ENCODE results near the gene LANCL3.

LANCL3 gene

DNA sequence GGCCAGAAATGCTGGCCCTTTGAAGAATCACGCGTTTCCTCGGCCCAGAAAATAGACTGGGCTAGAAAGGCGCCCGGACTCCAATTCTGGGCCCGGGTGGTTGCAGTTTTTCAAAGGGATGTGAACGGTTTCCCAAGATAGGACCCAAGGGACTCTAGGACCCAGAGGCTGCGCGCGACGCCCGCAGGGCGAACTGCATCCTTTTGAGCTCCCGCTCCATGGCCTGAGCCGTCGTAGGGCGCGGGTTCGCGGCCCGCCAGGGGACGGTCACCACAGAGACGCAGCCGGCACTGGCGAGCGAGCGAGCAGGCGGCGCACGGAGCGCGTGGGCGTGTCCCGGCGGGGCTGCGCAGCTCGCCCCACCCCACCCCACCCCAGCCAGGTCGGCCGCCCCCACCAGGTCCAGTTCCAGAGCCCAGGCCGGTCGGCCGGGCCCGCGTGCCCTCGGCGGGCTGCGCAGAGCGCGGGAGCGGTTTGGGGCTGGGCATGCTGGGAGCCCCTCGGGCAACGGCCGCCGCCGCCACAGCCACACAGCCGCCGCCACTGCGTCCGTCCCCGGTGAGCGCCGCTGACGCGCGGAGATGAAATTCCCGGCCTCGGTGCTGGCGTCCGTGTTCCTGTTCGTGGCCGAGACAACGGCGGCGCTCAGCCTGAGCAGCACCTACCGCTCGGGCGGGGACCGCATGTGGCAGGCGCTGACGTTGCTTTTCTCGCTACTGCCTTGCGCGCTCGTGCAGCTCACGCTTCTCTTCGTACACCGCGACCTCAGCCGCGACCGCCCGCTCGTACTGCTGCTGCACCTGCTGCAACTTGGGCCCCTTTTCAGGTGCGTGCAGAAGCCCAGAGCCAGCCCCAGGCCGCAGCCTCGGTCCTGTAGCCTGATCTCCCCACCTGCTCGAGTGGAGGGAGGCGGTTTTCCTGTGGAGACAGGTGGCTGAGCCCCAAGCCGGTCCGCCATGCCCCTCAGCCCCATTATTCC is 114.2 kb downstream of the LANCL3 start, which contains the start of gene XK:
Gene XK (plus strand): TSS at position 411 of the 979 bp plus-strand sequence. CDS start 171 bp downstream, at position 582.
- peak; percentile 17 to 42 for DNase-seq

DNA sequence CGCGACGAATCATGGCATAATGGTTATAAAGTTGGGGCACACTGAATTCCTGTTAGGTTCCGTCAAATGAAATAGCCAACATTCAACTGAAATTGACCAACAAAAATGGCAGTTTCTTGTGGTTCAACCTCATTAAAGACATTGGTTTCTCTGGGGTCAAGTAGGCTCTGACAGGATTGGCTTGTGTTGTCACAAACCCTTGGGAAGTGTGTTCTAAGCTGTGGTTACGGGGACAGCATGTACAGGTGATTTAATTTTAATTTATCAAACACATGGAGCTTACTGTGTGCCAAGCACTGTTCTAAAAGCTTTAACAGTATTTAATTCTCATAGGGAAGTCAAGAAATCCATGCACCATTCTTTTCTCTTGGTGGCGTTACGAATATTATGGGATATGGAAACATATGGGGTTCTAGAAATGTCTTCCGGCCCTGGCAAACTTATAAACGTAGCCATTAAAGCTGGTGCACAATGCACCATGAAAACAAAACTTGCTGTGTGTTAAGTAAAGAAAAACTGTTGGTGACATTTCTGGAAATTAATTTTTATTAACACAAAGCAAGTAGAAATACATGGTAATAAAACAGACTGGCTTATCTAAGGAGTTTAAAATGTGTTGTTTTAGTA is 115.0 kb downstream of the LANCL3 start:
- no peak for DNase-seq

DNA sequence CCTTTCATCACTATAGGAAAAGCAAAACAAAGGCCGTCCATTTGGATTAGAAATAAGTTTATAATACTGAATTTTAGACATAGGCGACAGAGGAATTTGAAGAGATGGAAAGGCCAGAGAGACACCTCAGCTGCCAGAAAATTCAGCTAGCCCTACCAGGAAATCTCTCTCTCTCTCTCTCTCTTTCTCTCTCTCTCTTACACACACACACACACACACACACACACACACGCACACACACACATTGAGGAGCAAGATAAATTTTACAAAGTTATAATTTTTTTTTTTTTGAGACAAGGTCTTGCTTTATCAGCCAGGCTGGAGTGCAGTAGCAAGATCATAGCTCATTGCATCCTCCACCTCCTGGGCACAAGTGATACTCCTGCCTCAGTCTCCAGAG is 115.5 kb downstream of the LANCL3 start:
- no peak for DNase-seq

DNA sequence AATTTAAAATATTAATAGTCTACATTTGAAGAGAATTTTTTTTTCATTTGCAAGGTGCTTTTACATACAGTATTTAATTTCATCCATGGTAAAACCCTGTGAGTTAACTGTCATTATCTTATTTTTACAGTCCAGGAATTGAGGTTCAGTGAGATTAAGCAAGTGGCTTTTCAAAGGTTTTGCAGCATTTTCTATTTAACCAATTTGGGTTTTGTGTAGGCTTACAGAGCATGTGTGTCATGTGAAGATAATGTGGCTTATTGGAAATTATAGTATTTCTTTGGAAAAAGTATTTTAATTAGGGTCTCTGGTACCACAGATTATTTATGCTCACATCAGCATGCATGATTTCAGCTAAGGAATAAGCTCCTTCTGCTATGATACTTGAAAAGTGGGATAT is 118.7 kb downstream of the LANCL3 start:
- DNase-seq, result no peak

DNA sequence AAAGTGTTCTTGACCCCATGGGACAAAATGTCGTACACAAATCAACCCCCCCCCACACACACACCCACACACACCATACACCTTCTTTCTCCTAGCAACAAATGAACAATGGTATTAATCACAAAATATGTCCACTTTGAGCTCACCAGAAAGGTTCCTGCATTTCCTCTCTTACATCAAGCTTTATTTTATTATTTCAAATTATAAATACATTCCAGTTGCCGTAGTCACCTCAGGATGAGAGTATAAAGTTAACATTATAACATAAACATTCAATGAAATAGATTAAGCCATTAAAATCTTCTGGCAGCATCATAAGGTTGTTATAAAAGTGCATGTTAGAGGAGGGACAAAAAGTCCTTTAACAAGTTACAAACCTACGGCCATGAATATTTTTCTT is 121.5 kb downstream of the LANCL3 start:
- no peak for DNase-seq

DNA sequence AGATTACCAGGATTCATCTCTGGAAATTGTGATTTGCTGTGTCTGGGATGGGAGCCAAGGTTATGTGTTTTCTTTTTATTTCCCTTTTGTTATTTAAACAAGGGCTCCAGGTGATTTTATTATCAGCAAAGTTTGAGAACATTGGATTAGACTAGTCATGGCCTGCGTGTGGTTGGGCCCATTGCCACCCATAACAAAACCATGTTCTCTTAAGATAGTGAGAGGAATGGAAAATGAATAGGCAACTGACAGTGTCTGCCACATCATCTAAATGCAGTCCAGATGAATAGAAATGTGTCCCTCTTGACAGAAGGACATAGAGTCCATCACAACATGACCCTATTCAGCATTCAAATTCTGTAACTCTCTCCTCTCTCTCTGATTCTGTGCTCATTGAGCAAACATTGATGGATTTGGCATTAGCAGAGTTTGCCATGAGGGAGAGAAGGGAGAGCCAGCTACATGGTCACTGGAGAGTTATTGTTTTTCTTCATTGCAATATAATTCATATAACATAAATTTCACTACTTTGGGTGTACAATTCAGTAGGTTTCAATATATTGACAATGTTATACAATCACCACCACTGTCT is 125.8 kb downstream of the LANCL3 start:
- DNase-seq, result no peak

DNA sequence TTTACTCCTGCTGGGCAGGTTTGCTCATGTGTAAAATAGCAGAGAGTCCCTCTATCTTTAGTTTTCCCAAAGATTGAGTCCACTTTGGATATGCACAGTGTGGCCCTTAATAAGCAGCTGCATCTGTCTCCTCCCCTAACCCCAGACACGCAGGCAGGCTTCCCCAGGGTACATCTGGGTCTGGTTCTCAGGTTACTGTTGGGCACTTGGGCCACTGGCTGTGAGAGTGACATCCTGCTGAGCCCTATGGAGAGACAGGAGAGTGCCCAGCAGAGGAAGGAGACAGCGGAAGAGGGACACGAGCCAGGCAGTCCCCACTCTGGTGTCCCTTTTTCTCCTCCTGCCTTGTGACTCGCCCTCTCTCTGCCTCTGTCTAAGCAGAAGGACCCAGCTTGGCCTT is 130.1 kb downstream of the LANCL3 start:
- no peak for DNase-seq

DNA sequence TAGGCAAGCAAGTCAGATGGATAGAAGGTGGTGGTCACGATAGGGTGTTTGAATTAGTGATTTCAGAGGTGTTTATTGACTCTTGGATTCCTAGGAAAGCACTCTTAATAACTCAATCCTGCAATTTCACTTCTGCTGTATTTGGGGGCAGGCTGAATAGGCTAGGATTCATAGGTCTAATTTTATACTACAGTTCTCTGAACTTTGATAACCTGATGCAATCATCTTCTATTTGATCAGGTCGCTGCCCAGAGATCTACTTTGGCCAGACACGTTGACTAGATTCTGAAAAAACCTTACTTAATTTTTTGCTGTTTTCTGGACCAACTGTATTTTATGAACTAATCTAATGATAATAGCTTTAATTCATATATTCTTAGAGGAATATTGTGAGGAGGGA is 140.5 kb downstream of the LANCL3 start:
- no peak for DNase-seq

DNA sequence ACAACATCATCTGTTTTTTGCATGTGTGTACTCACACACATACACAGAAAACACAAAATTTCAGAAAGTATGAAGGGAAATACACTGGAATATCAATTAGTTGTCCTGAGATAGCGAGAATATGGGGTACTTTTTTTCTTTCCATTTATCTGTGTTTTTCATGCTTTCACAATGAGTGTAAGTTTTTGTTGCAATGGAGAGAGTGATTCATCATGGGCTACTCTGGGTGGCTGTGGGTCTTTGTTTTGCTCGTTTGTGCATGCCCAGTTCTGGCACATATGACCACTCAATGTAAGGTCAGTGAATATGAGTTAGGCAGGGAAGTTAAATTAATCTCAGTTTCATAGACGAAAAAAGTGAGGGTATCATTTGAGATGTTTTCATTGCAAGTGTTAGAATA is 141.0 kb downstream of the LANCL3 start:
- DNase-seq, result no peak

DNA sequence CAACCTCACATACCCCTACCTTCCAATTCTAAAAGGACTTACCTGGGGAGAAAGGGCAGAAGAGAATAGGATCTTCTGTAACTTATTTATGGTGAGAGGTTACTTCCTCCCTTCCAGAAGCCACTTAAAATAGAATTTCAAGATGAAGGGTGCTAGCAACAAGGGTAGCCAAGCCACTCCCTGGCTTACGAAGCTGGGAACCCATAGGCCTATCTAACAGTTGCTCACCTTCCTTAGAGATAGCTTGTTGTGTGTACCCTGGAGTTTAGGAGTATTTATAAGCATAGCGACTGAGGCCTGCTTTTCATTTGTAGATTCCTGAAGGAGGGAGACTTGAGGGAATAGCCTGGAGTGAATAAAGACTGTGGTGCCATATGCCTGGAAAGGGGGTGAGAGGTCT is 143.0 kb downstream of the LANCL3 start:
- DNase-seq, result no peak

DNA sequence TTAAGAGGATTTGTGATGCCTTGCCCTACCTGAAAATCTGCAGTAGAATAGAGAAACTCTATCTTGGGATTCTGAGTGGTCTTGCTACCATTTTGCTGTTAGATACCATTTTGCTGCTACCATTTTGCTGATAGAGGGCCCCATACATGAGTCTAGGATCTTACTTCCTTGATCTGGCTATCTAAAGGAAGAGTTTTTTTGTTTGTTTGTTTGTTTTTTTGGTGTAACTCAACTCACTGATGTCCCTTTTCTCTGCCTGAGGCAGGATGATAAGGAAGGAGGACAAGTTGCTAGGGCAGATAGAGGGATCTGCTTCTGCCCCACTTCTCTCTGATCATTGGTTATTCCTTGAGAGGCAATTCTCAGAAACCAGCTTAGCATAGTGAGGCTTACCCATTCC is 145.1 kb downstream of the LANCL3 start:
- DNase-seq, result no peak

DNA sequence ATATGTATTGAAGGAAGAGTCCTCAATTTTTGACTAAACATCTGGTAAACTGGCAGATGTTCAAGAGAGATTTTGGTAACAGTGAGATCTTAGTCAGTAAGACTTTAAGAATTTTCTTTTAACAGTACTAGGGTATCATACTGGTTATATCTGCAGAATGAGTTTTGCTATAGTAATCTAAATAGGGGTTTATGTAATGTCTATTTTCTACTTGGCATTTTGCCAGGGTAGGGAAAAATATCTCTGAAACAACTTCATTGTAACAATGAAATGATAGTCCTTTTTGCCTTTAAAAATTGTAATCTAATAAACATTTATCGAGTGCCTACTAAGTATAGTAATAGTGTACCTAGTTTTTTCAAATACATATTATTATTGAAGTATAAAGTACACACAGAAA is 146.2 kb downstream of the LANCL3 start:
- no peak for DNase-seq

DNA sequence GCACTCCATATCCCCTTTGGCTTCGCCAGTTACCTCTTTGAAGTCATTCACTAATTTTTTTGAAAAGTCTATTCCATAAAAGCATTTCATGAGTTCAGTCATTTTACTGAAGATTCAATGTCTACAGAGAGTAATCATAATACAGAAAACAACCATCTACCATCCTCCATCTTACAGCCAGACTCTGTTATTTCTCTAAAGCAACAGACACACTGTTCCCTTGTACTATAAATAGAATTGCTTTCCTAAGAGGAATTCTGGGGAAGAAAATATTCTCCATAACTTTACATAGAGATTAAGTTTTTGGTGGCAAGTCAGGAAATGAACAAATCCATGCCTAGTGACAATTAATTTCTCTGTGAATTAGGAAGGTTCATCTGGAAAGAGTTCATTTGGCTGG is 151.1 kb downstream of the LANCL3 start:
- no peak for DNase-seq

DNA sequence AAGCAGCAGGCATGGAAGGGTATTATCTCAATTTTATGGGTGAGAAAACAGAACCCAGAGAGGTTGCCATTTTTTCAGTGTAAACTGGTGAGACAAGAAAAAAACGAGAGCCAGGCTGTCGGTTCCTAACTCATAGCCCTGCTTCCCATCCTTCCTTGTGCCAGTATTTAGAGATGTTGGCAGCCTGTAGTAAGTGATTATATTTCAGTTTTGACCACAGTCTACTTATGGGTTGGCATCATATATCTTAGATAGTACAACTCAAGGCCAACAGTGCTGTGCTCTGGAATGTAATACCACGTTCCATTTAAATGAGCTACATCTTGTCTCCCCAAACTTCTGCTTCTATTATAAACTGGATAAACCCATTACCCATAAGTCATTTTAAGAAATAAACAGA is 154.9 kb downstream of the LANCL3 start:
- no peak for DNase-seq
